ENCODE measurements around the gene KCNH8. TPM values are rescaled to one million over a fixed set of nuclear protein-coding genes. Genes with fewer than 3 reads are reported as not detected.

The KCNH8 gene
- total RNA-seq, 1 donor: 1.0 TPM

DNA sequence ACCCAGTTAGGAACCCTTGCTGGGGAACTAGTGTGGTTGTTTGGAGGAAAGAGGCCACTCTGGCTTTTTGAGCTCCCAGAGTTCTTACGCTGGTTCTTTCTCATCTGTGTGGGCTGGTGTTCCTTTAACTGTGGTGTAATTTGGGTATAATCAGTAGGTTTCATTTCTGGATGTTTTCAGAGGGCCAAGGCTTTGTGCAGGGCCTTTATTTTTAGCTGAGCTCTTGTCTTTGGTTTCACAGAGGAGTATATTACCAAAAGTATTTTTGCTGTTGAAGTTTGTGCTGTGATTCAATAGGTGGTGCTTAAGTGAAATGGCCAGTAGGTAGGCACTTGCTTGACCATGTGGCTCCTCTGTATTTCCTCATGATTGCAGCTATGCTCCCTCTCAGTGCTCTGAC, 357.9 kb downstream of the KCNH8 start:
- Histone ChIP-seq H3K27me3 (ENCODE audit: insufficient read depth, low read length) (no peaks in the 10 kb centered on the region), H3K4me1 (ENCODE audit: insufficient read depth, low read length) (no peaks in the 10 kb centered on the region), H3K4me3 (ENCODE audit: low read length) (no peak overlapping the region), H3K9me3 (ENCODE audit: low read depth, low read length) (no peaks in the 10 kb centered on the region)

DNA sequence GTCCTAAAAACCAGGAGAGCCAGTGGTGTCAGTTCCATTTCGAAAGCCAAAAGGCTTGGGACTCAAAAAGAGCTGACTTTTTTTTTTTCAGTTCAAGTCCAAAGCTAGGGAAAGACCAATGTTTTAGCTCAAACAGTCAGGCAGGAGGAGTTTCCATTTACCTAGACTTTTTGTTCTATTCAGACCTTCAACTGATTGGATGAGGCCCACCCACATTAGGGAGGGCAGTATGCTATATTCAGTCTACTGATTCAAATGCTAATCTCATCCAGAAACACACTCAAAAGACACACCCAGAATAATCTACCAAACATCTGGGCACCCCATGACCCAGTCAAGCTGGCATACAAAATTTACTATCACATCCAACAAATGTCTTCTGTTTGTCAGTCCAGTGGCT, 374.0 kb downstream of the KCNH8 start:
- no peaks in the 10 kb centered on the region for H3K9me3 ChIP-seq (ENCODE audit: low read depth, low read length)
- no peak overlapping the region for H3K4me3 ChIP-seq (ENCODE audit: low read length)
- H3K27me3 ChIP-seq (ENCODE audit: insufficient read depth, low read length): no peaks in the 10 kb centered on the region
- H3K4me1 ChIP-seq (ENCODE audit: insufficient read depth, low read length): peaks cover 4% of the 10 kb centered on the region

GRCh38 chr3:19526071-19526470, 377.8 kb downstream of the KCNH8 start:
- no peaks in the 10 kb centered on the region for H3K4me1 ChIP-seq (ENCODE audit: insufficient read depth, low read length)
- no peaks in the 10 kb centered on the region for H3K9me3 ChIP-seq (ENCODE audit: low read depth, low read length)
- H3K27me3 ChIP-seq (ENCODE audit: insufficient read depth, low read length): no peaks in the 10 kb centered on the region
- H3K4me3 ChIP-seq (ENCODE audit: low read length): no peak overlapping the region

- Histone ChIP-seq H3K4me3 (ENCODE audit: low read length) (no peak overlapping the region), H3K4me1 (ENCODE audit: insufficient read depth, low read length) (no peaks in the 10 kb centered on the region), H3K27me3 (ENCODE audit: insufficient read depth, low read length) (no peaks in the 10 kb centered on the region), H3K9me3 (ENCODE audit: low read depth, low read length) (no peaks in the 10 kb centered on the region)
Observed at GRCh38 chr3:19527746-19528145, 379.4 kb downstream of the KCNH8 start.

DNA sequence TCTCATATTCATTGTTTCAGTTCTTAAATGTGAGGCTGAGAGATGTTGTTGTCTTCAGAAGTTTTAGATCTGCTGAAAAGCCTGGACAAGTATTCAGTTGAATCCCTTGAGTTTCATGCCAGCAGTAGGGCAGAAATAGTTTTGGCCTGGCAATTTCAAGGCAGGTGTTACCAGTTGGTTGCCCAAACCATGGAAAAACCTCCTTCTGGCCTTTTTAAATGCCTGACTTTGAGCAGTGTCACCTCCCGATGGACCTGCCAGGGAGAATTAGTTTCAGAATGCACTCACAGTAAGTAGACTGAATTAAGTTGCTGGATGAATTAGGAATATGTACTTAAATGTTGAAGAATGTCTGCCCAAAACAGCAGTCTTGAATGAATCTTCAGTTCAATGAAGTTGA, 383.1 kb downstream of the KCNH8 start:
- Histone ChIP-seq H3K4me1 (ENCODE audit: insufficient read depth, low read length) (no peaks in the 10 kb centered on the region), H3K27me3 (ENCODE audit: insufficient read depth, low read length) (no peaks in the 10 kb centered on the region), H3K9me3 (ENCODE audit: low read depth, low read length) (no peaks in the 10 kb centered on the region), H3K4me3 (ENCODE audit: low read length) (no peak overlapping the region)

DNA sequence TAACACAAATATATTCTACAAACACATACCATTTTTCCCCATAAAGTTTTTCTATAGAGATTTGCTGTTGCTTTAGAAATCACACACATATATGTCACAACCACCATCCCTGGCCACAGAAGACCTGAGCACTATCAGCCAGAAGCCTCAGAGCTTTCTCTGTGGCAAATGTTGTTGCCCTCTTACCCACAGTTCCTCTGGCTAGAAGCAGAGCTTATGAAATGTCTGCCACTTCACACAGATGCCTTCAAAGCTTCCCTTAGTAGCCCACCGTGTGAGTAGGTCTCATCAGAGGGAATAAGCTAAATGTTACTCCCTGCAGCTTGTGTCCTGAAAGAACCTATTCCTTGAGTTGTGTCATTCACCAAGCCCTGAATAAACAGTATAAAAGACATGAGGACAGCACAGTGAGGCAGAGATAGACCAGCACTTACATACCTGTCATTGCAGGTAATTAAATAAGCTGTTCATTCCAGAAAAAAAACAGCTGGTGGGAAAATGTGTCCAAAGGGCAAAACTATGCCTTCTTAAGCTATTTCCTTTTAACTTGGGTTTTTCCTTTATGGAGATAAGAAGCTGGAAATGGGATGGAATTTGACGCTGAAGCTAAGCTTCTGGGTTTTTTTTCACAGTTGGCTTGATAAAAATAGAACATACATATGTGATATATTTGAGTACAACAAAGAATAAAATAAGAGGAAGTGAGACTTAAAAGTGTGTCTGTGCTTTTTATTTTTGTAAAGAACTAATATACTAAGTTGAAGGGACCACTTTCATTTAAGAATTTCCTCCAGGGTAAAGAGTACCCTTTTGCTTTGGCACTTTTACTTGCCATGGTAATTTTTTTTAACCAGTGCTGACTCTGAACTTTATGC, 391.4 kb downstream of the KCNH8 start:
- Histone ChIP-seq H3K4me1 (ENCODE audit: insufficient read depth, low read length) (peaks cover 23% of the 10 kb centered on the region), H3K27me3 (ENCODE audit: insufficient read depth, low read length) (no peaks in the 10 kb centered on the region), H3K9me3 (ENCODE audit: low read depth, low read length) (no peaks in the 10 kb centered on the region), H3K4me3 (ENCODE audit: low read length) (no peak overlapping the region)

GRCh38 chr3:19540464-19540863, 392.2 kb downstream of the KCNH8 start:
- H3K9me3 ChIP-seq (ENCODE audit: low read depth, low read length): no peaks in the 10 kb centered on the region
- no peak overlapping the region for H3K4me3 ChIP-seq (ENCODE audit: low read length)
- no peaks in the 10 kb centered on the region for H3K27me3 ChIP-seq (ENCODE audit: insufficient read depth, low read length)
- H3K4me1 ChIP-seq (ENCODE audit: insufficient read depth, low read length): peaks cover 23% of the 10 kb centered on the region

DNA sequence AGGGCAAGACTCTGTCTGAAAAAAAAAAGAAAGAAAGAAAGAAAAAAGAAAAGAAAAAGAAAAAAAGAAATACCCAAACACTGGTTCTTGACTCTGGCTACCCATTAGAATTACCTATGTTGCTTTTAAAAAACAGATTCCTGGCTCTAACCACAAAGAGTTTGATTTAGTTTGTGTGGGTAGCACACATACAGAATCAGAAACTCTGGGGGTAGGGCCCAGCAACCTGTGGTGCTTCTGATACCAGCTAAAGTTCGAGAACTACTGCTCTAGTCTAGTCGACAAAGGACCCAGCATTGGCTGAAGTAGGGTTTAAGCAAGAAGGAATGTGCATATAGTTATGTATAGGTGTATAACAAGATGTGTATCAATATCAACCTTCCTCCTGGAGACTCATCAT, 393.0 kb downstream of the KCNH8 start:
- Histone ChIP-seq H3K4me3 (ENCODE audit: low read length) (no peak overlapping the region), H3K4me1 (ENCODE audit: insufficient read depth, low read length) (peaks cover 23% of the 10 kb centered on the region), H3K27me3 (ENCODE audit: insufficient read depth, low read length) (no peaks in the 10 kb centered on the region), H3K9me3 (ENCODE audit: low read depth, low read length) (no peaks in the 10 kb centered on the region)

GRCh38 chr3:19543212-19543841, 395.0 kb downstream of the KCNH8 start:
- Histone ChIP-seq H3K27me3 (ENCODE audit: insufficient read depth, low read length) (no peaks in the 10 kb centered on the region), H3K4me1 (ENCODE audit: insufficient read depth, low read length) (peaks cover 23% of the 10 kb centered on the region), H3K4me3 (ENCODE audit: low read length) (no peak overlapping the region), H3K9me3 (ENCODE audit: low read depth, low read length) (no peaks in the 10 kb centered on the region)

DNA sequence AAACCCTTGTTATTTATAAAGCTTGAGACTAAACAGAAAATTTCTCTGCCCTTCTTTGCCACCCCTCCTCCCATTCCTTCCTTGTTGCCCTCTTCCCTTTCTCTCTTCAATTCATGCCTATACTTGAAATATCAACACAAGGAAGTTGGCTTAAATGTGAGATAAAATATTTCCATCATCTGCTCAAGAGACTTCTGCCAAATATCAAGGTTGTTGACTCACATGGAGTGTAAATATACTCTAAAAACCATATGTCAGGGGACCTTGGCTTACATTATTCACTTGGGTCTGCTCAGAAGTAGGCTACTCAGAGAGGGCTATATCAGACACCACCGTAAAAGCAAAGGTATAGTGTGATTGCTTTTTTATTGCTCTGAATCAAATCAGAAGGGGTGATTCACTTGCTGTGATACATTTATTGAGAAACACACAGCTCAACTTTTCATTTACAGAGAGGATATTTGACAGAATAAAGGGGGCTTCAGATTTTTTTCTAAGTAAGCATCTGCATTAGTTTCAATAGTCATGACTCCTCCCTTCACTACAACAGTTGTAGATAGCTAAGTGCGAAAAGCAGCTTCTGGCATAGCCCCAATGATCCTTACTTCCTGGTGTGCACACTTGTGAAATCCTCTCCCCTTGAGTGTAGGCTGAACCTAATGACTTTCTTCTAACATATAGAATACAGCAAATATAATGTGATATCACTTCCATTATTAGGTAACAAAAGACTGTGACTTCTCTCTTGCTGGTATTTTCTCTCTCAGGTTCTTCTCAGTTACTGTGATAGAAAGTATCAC, 399.6 kb downstream of the KCNH8 start:
- Histone ChIP-seq H3K27me3 (ENCODE audit: insufficient read depth, low read length) (no peaks in the 10 kb centered on the region), H3K4me1 (ENCODE audit: insufficient read depth, low read length) (peaks cover 4% of the 10 kb centered on the region), H3K9me3 (ENCODE audit: low read depth, low read length) (no peaks in the 10 kb centered on the region), H3K4me3 (ENCODE audit: low read length) (no peak overlapping the region)

- Histone ChIP-seq H3K9me3 (ENCODE audit: low read depth, low read length) (no peaks in the 10 kb centered on the region), H3K27me3 (ENCODE audit: insufficient read depth, low read length) (no peaks in the 10 kb centered on the region), H3K4me3 (ENCODE audit: low read length) (no peak overlapping the region), H3K4me1 (ENCODE audit: insufficient read depth, low read length) (no peaks in the 10 kb centered on the region)
Observed at GRCh38 chr3:19559724-19560442, 411.6 kb downstream of the KCNH8 start.

- Histone ChIP-seq H3K4me1 (ENCODE audit: insufficient read depth, low read length) (no peaks in the 10 kb centered on the region), H3K27me3 (ENCODE audit: insufficient read depth, low read length) (no peaks in the 10 kb centered on the region), H3K9me3 (ENCODE audit: low read depth, low read length) (no peaks in the 10 kb centered on the region), H3K4me3 (ENCODE audit: low read length) (no peak overlapping the region)
Observed at GRCh38 chr3:19573644-19574043, 425.3 kb downstream of the KCNH8 start.

GRCh38 chr3:19574268-19574667, 426.0 kb downstream of the KCNH8 start:
- H3K4me3 ChIP-seq (ENCODE audit: low read length): no peak overlapping the region
- no peaks in the 10 kb centered on the region for H3K9me3 ChIP-seq (ENCODE audit: low read depth, low read length)
- no peaks in the 10 kb centered on the region for H3K27me3 ChIP-seq (ENCODE audit: insufficient read depth, low read length)
- H3K4me1 ChIP-seq (ENCODE audit: insufficient read depth, low read length): no peaks in the 10 kb centered on the region

DNA sequence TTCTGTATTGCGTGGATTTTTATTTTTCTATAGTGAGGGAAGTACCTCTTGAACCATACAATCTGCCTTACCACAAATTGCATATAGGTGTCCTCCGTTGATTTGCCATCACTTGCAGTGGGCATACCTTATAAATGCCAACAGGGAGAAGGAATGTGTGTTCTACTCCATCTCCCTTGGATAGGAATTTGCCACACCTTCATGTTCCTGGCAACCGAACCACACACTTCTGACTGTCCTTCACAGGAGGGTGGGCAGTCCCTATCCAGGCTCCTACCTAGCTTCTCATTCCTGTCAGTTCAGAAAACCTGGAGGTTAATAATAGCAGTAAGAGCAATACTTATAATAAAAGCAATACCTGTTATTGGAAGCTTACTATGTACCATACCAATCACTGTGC, 428.0 kb downstream of the KCNH8 start:
- Histone ChIP-seq H3K4me1 (ENCODE audit: insufficient read depth, low read length) (no peaks in the 10 kb centered on the region), H3K9me3 (ENCODE audit: low read depth, low read length) (peaks cover 5% of the 10 kb centered on the region), H3K27me3 (ENCODE audit: insufficient read depth, low read length) (no peaks in the 10 kb centered on the region), H3K4me3 (ENCODE audit: low read length) (no peak overlapping the region)

Measured in mononuclear cell (primary cell).